ENCODE data around the gene VCP.
"Not testable (repeated sequence)": the region's sequence is repeated elsewhere in the genome, so short reads cannot be mapped to it uniquely, and the experiment has no call there.

Gene VCP

GRCh38 chr9:35028341-35028740 lies 44.1 kb downstream of the VCP start:
- TF ChIP-seq CTCF (IDR thresholded peaks at IDR 0.05; ENCODE audit: low read depth, low read length), result no peak
- no peak for DNase-seq
- no peaks in the 10 kb centered on the region for H3K27me3 ChIP-seq (ENCODE audit: insufficient read depth, low read depth, severe bottlenecking)
- no peak overlapping the region for H3K27ac ChIP-seq
- H3K36me3 ChIP-seq, result no peaks in the 10 kb centered on the region; the same call in 1 of the 2 replicates
- H3K4me3 ChIP-seq (ENCODE audit: low read depth, low read length), result no peak overlapping the region
- no peaks in the 10 kb centered on the region for H3K9me3 ChIP-seq (ENCODE audit: severe bottlenecking)

DNA sequence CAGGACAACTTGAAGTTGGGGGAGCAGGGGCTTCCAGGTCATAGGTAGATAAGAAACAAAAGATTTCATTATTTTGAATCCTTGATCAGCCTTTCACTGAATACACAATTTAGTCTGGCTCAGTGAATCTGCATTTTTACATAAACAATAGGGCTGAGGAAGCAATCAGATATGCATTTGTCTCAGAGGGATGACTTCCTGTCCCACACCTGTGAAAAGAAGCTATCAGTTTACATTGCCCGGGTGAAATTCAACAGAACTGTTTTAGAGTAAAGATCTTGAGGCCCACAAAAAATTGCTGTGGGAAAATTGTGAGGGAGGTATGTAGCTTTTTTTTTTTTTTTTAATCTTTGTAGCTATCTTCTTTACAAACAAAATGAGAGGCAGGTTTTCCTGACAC lies 44.6 kb downstream of the VCP start:
- no peaks in the 10 kb centered on the region for H3K27me3 ChIP-seq (ENCODE audit: insufficient read depth, low read depth, severe bottlenecking)
- DNase-seq, result no peak
- no peaks in the 10 kb centered on the region; the same call in 1 of the 2 replicates for H3K36me3 ChIP-seq
- no peak overlapping the region for H3K4me3 ChIP-seq (ENCODE audit: low read depth, low read length)
- TF ChIP-seq CTCF (IDR thresholded peaks at IDR 0.05; ENCODE audit: low read depth, low read length), result no peak
- no peaks in the 10 kb centered on the region for H3K9me3 ChIP-seq (ENCODE audit: severe bottlenecking)
- H3K27ac ChIP-seq, result no peak overlapping the region

GRCh38 chr9:35027374-35027773 lies 45.1 kb downstream of the VCP start:
- Histone ChIP-seq H3K9me3 (ENCODE audit: severe bottlenecking) (no peaks in the 10 kb centered on the region), H3K4me3 (ENCODE audit: low read depth, low read length) (no peak overlapping the region), H3K27ac (no peak overlapping the region), H3K36me3 (no peaks in the 10 kb centered on the region; the same call in 1 of the 2 replicates), H3K27me3 (ENCODE audit: insufficient read depth, low read depth, severe bottlenecking) (no peaks in the 10 kb centered on the region)
- DNase-seq, result no peak
- no peak for TF ChIP-seq CTCF (IDR thresholded peaks at IDR 0.05; ENCODE audit: low read depth, low read length)

DNA sequence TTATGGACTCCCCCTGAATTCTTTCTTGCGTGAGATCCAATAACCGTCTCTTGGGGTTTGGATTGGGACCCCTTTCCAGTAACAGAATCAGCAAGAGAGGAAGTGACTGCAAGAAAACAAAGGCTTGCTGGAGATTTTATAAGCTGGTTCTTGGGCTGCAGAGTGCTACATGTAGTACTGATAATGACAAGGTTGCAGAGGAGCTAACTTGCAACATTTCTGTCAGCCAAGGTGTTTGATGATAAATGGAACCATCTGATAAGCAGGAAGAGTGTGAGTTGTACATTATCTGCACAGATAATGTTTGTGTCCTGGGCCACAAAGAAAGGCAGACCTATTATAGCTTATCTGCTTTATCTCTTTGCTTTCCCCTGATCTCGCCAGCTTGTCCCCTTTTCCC lies 45.8 kb downstream of the VCP start:
- Histone ChIP-seq H3K27me3 (ENCODE audit: insufficient read depth, low read depth, severe bottlenecking) (no peaks in the 10 kb centered on the region), H3K27ac (no peak overlapping the region), H3K4me3 (ENCODE audit: low read depth, low read length) (no peak overlapping the region), H3K36me3 (no peaks in the 10 kb centered on the region; the same call in 1 of the 2 replicates), H3K9me3 (ENCODE audit: severe bottlenecking) (no peaks in the 10 kb centered on the region)
- TF ChIP-seq CTCF (IDR thresholded peaks at IDR 0.05; ENCODE audit: low read depth, low read length), result no peak
- DNase-seq, result no peak

DNA sequence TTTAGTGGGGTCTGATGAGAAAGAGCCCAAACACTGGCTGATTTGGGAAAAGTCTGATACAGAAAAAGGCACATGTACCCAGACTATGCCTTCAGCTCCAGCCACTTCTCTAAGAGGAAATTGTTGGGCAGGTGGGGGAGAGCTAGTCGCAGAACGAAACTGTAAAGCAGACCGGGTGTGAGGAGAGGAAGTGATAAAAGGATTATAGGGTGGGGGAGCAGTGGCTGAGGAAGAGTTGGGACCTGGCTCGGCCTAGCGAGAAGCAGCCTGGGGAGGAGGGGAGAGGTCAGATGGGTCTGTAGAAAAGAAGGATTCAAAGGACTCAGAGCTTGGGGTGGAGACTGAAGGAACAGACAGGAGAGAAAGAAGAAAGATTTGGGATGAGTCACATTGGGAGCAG lies 49.0 kb downstream of the VCP start:
- not testable (repeated sequence) for H3K4me3 ChIP-seq (ENCODE audit: low read depth, low read length); H3K27me3 ChIP-seq (ENCODE audit: insufficient read depth, low read depth, severe bottlenecking); H3K36me3 ChIP-seq; H3K9me3 ChIP-seq (ENCODE audit: severe bottlenecking)
- peak overlapping the region; percentile 49 for H3K27ac ChIP-seq
- DNase-seq, result peak; percentile 81

GRCh38 chr9:35014517-35014916 lies 57.9 kb downstream of the VCP start:
- DNase-seq, result no peak
- Histone ChIP-seq H3K27ac (no peak overlapping the region), H3K4me3 (ENCODE audit: low read depth, low read length) (no peak overlapping the region), H3K9me3 (ENCODE audit: severe bottlenecking) (peaks cover 13% of the 10 kb centered on the region), H3K27me3 (ENCODE audit: insufficient read depth, low read depth, severe bottlenecking) (no peaks in the 10 kb centered on the region), H3K36me3 (no peaks in the 10 kb centered on the region)
- no peak for TF ChIP-seq CTCF (IDR thresholded peaks at IDR 0.05; ENCODE audit: low read depth, low read length)
